ENCODE results near the gene LRRC7. TPM values are rescaled to one million over a fixed set of nuclear protein-coding genes. Genes with fewer than 3 reads are reported as not detected.

The LRRC7 gene
- total and polyA plus RNA-seq, 2 experiments from 2014 or later: 1.2 TPM; not detected in 1

DNA sequence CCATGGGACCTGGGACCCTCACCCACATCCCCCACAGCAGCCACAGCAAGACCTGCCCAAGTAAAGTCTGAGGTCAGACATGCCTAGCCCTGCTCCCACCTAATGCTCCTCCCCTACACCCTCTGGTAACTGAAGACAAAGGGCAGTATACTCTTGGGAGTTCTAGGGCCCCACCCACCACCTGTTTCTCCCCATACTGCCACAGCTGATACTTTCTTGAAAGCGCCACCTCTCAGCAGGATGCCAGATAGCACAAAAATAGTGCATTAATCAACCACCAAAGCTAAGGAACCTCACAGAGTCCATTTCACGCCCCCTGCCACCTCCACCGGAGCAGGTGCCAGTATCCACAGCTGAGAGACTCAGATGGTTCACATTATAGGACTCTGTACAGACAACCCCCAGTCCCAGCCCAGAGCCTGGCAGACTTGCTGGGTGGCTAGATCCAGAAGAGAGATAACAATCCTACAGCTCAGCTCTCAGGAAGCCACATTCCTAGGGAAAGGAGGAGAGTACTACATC is 399.6 kb downstream of the LRRC7 start (continued):
- TF ChIP-seq REST (IDR thresholded peaks at IDR 0.05; ENCODE audit: unreplicated experiment): no peak
- TF ChIP-seq ZNF114 (CRISPR knock-in tag; IDR thresholded peaks at IDR 0.05): no peak
- no peak for TF ChIP-seq NANOG (IDR thresholded peaks at IDR 0.05; ENCODE audit: borderline replicate concordance)
- no peak for TF ChIP-seq CTCF (conservative IDR thresholded peaks at IDR 0.05; ENCODE audit: low read depth in 2 of 2)

GRCh38 chr1:69976896-69977295 is 409.2 kb downstream of the LRRC7 start:
- Histone ChIP-seq H4K20me1 (replicated peaks; ENCODE audit: insufficient read depth) (no peaks in the 10 kb centered on the region), H3K27me3 (ENCODE audit: insufficient read depth) (no peaks in the 10 kb centered on the region), H3K4me1 (ENCODE audit: insufficient read depth) (no peaks in the 10 kb centered on the region), H3K4me3 (no peak overlapping the region), H3F3A (replicated peaks; ENCODE audit: low read depth) (no peaks in the 10 kb centered on the region), H3K79me2 (replicated peaks; ENCODE audit: insufficient read depth) (no peaks in the 10 kb centered on the region), H3K36me3 (ENCODE audit: insufficient read depth) (no peaks in the 10 kb centered on the region), H3K4me2 (no peak overlapping the region), H3K9me2 (ENCODE audit: insufficient read depth) (no peaks in the 10 kb centered on the region), H3K27ac (ENCODE audit: low read depth) (no peak overlapping the region), H2AFZ (no peak overlapping the region)
- ATAC-seq (no peak), DNase-seq (ENCODE audit: low spot score) (no peak)
- Mint-ChIP-seq H3K4me3 (no peak overlapping the region), H3K36me3 (ENCODE audit: low read depth) (no peaks in the 10 kb centered on the region), H3K27me3 (ENCODE audit: insufficient read depth, low read depth, poor library complexity) (no peaks in the 10 kb centered on the region), H3K9me3 (no peaks in the 10 kb centered on the region; the same call in 2 of the 3 replicates), H3K4me1 (peaks cover 7% of the 10 kb centered on the region), H3K27ac (peak overlapping the region; percentile 76; the same call in 1 of the 2 replicates)
- no peak for TF ChIP-seq CTCF (conservative IDR thresholded peaks at IDR 0.05; ENCODE audit: low read depth in 2 of 2)
- no peak for TF ChIP-seq ETS1 (IDR thresholded peaks at IDR 0.05)
- no peak for TF ChIP-seq STAT1 (IDR thresholded peaks at IDR 0.05; ENCODE audit: unreplicated experiment)
- TF ChIP-seq CREB1 (CRISPR knock-in tag; IDR thresholded peaks at IDR 0.05; ENCODE audit: low read depth): no peak
- no peak for TF ChIP-seq ZNF462 (CRISPR knock-in tag; IDR thresholded peaks at IDR 0.05)
- no peak for TF ChIP-seq JUNB (IDR thresholded peaks at IDR 0.05; ENCODE audit: unreplicated experiment)
- TF ChIP-seq POLR2AphosphoS5 (IDR thresholded peaks at IDR 0.05; ENCODE audit: low read depth): no peak
